ENCODE measurements around the gene SUGCT.

The SUGCT gene

GRCh38 chr7:40704172-40704571, 569.4 kb downstream of the SUGCT start:
- no peak overlapping the region for H3K27ac ChIP-seq (ENCODE audit: low read length)
- no peaks in the 10 kb centered on the region for H3K27me3 ChIP-seq (ENCODE audit: control insufficient read depth, insufficient read depth, low read length)
- peaks cover 18% of the 10 kb centered on the region for H3K4me1 ChIP-seq (ENCODE audit: control insufficient read depth, low read depth, low read length)
- H3K9ac ChIP-seq (ENCODE audit: low read length): no peak overlapping the region
- H3K36me3 ChIP-seq (ENCODE audit: control insufficient read depth, low read depth, low read length): no peaks in the 10 kb centered on the region
- no peak overlapping the region for H3K4me3 ChIP-seq (ENCODE audit: low read length)
- H3K9me3 ChIP-seq (ENCODE audit: control insufficient read depth, low read depth, low read length): no peaks in the 10 kb centered on the region

- Histone ChIP-seq H3K9ac (ENCODE audit: low read length) (no peak overlapping the region), H3K27me3 (ENCODE audit: control insufficient read depth, insufficient read depth, low read length) (no peaks in the 10 kb centered on the region), H3K36me3 (ENCODE audit: control insufficient read depth, low read depth, low read length) (no peaks in the 10 kb centered on the region), H3K4me1 (ENCODE audit: control insufficient read depth, low read depth, low read length) (no peaks in the 10 kb centered on the region), H3K27ac (ENCODE audit: low read length) (no peak overlapping the region), H3K4me3 (ENCODE audit: low read length) (no peak overlapping the region), H3K9me3 (ENCODE audit: control insufficient read depth, low read depth, low read length) (no peaks in the 10 kb centered on the region)
Observed at GRCh38 chr7:40706829-40707228, 572.0 kb downstream of the SUGCT start.

- Histone ChIP-seq H3K27ac (ENCODE audit: low read length) (no peak overlapping the region), H3K27me3 (ENCODE audit: control insufficient read depth, insufficient read depth, low read length) (no peaks in the 10 kb centered on the region), H3K36me3 (ENCODE audit: control insufficient read depth, low read depth, low read length) (no peaks in the 10 kb centered on the region), H3K9ac (ENCODE audit: low read length) (no peak overlapping the region), H3K9me3 (ENCODE audit: control insufficient read depth, low read depth, low read length) (no peaks in the 10 kb centered on the region), H3K4me1 (ENCODE audit: control insufficient read depth, low read depth, low read length) (no peaks in the 10 kb centered on the region), H3K4me3 (ENCODE audit: low read length) (no peak overlapping the region)
Observed at GRCh38 chr7:40709062-40709964, 574.5 kb downstream of the SUGCT start.

- no peak overlapping the region for H3K27ac ChIP-seq (ENCODE audit: low read length)
- peaks cover 5% of the 10 kb centered on the region for H3K4me1 ChIP-seq (ENCODE audit: control insufficient read depth, low read depth, low read length)
- no peak overlapping the region for H3K4me3 ChIP-seq (ENCODE audit: low read length)
- no peaks in the 10 kb centered on the region for H3K27me3 ChIP-seq (ENCODE audit: control insufficient read depth, insufficient read depth, low read length)
- no peak overlapping the region for H3K9ac ChIP-seq (ENCODE audit: low read length)
- H3K9me3 ChIP-seq (ENCODE audit: control insufficient read depth, low read depth, low read length): no peaks in the 10 kb centered on the region
- no peaks in the 10 kb centered on the region for H3K36me3 ChIP-seq (ENCODE audit: control insufficient read depth, low read depth, low read length)
Observed at GRCh38 chr7:40711706-40712105, 576.9 kb downstream of the SUGCT start.

- Histone ChIP-seq H3K9ac (ENCODE audit: low read length) (no peak overlapping the region), H3K27ac (ENCODE audit: low read length) (no peak overlapping the region), H3K36me3 (ENCODE audit: control insufficient read depth, low read depth, low read length) (no peaks in the 10 kb centered on the region), H3K4me1 (ENCODE audit: control insufficient read depth, low read depth, low read length) (peaks cover 10% of the 10 kb centered on the region), H3K4me3 (ENCODE audit: low read length) (no peak overlapping the region), H3K27me3 (ENCODE audit: control insufficient read depth, insufficient read depth, low read length) (no peaks in the 10 kb centered on the region), H3K9me3 (ENCODE audit: control insufficient read depth, low read depth, low read length) (no peaks in the 10 kb centered on the region)
Observed at GRCh38 chr7:40714363-40715052, 579.7 kb downstream of the SUGCT start.

- Histone ChIP-seq H3K4me1 (ENCODE audit: control insufficient read depth, low read depth, low read length) (peaks cover 10% of the 10 kb centered on the region), H3K9ac (ENCODE audit: low read length) (no peak overlapping the region), H3K27ac (ENCODE audit: low read length) (no peak overlapping the region), H3K36me3 (ENCODE audit: control insufficient read depth, low read depth, low read length) (no peaks in the 10 kb centered on the region), H3K27me3 (ENCODE audit: control insufficient read depth, insufficient read depth, low read length) (no peaks in the 10 kb centered on the region), H3K9me3 (ENCODE audit: control insufficient read depth, low read depth, low read length) (no peaks in the 10 kb centered on the region), H3K4me3 (ENCODE audit: low read length) (no peak overlapping the region)
Observed at GRCh38 chr7:40715053-40715430, 580.2 kb downstream of the SUGCT start.

- H3K27me3 ChIP-seq (ENCODE audit: control insufficient read depth, insufficient read depth, low read length): no peaks in the 10 kb centered on the region
- peaks cover 10% of the 10 kb centered on the region for H3K4me1 ChIP-seq (ENCODE audit: control insufficient read depth, low read depth, low read length)
- no peak overlapping the region for H3K4me3 ChIP-seq (ENCODE audit: low read length)
- H3K27ac ChIP-seq (ENCODE audit: low read length): no peak overlapping the region
- H3K9ac ChIP-seq (ENCODE audit: low read length): no peak overlapping the region
- H3K36me3 ChIP-seq (ENCODE audit: control insufficient read depth, low read depth, low read length): no peaks in the 10 kb centered on the region
- no peaks in the 10 kb centered on the region for H3K9me3 ChIP-seq (ENCODE audit: control insufficient read depth, low read depth, low read length)
Observed at GRCh38 chr7:40716052-40716451, 581.2 kb downstream of the SUGCT start.

- Histone ChIP-seq H3K27me3 (ENCODE audit: control insufficient read depth, insufficient read depth, low read length) (no peaks in the 10 kb centered on the region), H3K4me1 (ENCODE audit: control insufficient read depth, low read depth, low read length) (peaks cover 13% of the 10 kb centered on the region), H3K9ac (ENCODE audit: low read length) (peak overlapping the region; percentile 35), H3K27ac (ENCODE audit: low read length) (peak overlapping the region; percentile 67), H3K9me3 (ENCODE audit: control insufficient read depth, low read depth, low read length) (no peaks in the 10 kb centered on the region), H3K4me3 (ENCODE audit: low read length) (no peak overlapping the region), H3K36me3 (ENCODE audit: control insufficient read depth, low read depth, low read length) (no peaks in the 10 kb centered on the region)
Observed at GRCh38 chr7:40717242-40717641, 582.4 kb downstream of the SUGCT start.

GRCh38 chr7:40720416-40720815, 585.6 kb downstream of the SUGCT start:
- Histone ChIP-seq H3K9ac (ENCODE audit: low read length) (no peak overlapping the region), H3K4me1 (ENCODE audit: control insufficient read depth, low read depth, low read length) (peaks cover 13% of the 10 kb centered on the region), H3K4me3 (ENCODE audit: low read length) (no peak overlapping the region), H3K27me3 (ENCODE audit: control insufficient read depth, insufficient read depth, low read length) (no peaks in the 10 kb centered on the region), H3K27ac (ENCODE audit: low read length) (no peak overlapping the region), H3K9me3 (ENCODE audit: control insufficient read depth, low read depth, low read length) (no peaks in the 10 kb centered on the region), H3K36me3 (ENCODE audit: control insufficient read depth, low read depth, low read length) (no peaks in the 10 kb centered on the region)

GRCh38 chr7:40721342-40721949, 586.6 kb downstream of the SUGCT start:
- no peaks in the 10 kb centered on the region for H3K27me3 ChIP-seq (ENCODE audit: control insufficient read depth, insufficient read depth, low read length)
- no peak overlapping the region for H3K27ac ChIP-seq (ENCODE audit: low read length)
- peaks cover 7% of the 10 kb centered on the region for H3K4me1 ChIP-seq (ENCODE audit: control insufficient read depth, low read depth, low read length)
- no peak overlapping the region for H3K9ac ChIP-seq (ENCODE audit: low read length)
- no peaks in the 10 kb centered on the region for H3K36me3 ChIP-seq (ENCODE audit: control insufficient read depth, low read depth, low read length)
- no peak overlapping the region for H3K4me3 ChIP-seq (ENCODE audit: low read length)
- H3K9me3 ChIP-seq (ENCODE audit: control insufficient read depth, low read depth, low read length): no peaks in the 10 kb centered on the region

GRCh38 chr7:40722242-40722641, 587.4 kb downstream of the SUGCT start:
- Histone ChIP-seq H3K4me1 (ENCODE audit: control insufficient read depth, low read depth, low read length) (peaks cover 2% of the 10 kb centered on the region), H3K27me3 (ENCODE audit: control insufficient read depth, insufficient read depth, low read length) (no peaks in the 10 kb centered on the region), H3K9me3 (ENCODE audit: control insufficient read depth, low read depth, low read length) (no peaks in the 10 kb centered on the region), H3K9ac (ENCODE audit: low read length) (no peak overlapping the region), H3K27ac (ENCODE audit: low read length) (no peak overlapping the region), H3K36me3 (ENCODE audit: control insufficient read depth, low read depth, low read length) (no peaks in the 10 kb centered on the region), H3K4me3 (ENCODE audit: low read length) (no peak overlapping the region)
